GM18951 (cell line): ENCODE measurements around the gene USP9X.
"Not testable (repeated sequence)": the region's sequence is repeated elsewhere in the genome, so short reads cannot be mapped to it uniquely, and the experiment has no call there.

Source experiments
- POLR2A ChIP-seq: IDR thresholded peaks from 4 replicates; pipeline ENCODE4 v1.6.1; 2011; ENCODE audit warnings: mild to moderate bottlenecking; ENCODE audit not compliant: insufficient read length, insufficient read depth; ENCODE audit errors: extremely low read depth
- in situ Hi-C: fragments of 300-500 bp; cut with MboI; formaldehyde crosslinking; loops from one replicate; pipeline ENCODE4 v1.12.0; 2022; ENCODE audit warnings: low sequenced_read_pairs, mixed read lengths, inconsistent platforms; ENCODE audit not compliant: unreplicated experiment

The USP9X gene

GRCh38 chrX:41209853-41210252, 124.6 kb downstream of the USP9X start:
- no peak for TF ChIP-seq POLR2A
- in situ Hi-C loops: no loop called here

GRCh38 chrX:41224605-41225004, 139.4 kb downstream of the USP9X start:
- in situ Hi-C loops: no loop called here
- TF ChIP-seq POLR2A: no peak

GRCh38 chrX:41233988-41234387, 148.7 kb downstream of the USP9X start:
- in situ Hi-C loops: no loop called here
- TF ChIP-seq POLR2A: no peak

GRCh38 chrX:41234471-41234870, 149.2 kb downstream of the USP9X start:
- in situ Hi-C loops: not testable (repeated sequence)

GRCh38 chrX:41234962-41235361, 149.7 kb downstream of the USP9X start:
- TF ChIP-seq POLR2A: no peak
- in situ Hi-C loops: no loop called here

GRCh38 chrX:41236629-41237028, 151.4 kb downstream of the USP9X start:
- in situ Hi-C loops: no loop called here
- no peak for TF ChIP-seq POLR2A

GRCh38 chrX:41240509-41240908, 155.3 kb downstream of the USP9X start:
- in situ Hi-C loops: no loop called here
- TF ChIP-seq POLR2A: no peak

GRCh38 chrX:41241962-41242361, 156.7 kb downstream of the USP9X start:
- TF ChIP-seq POLR2A: no peak
- in situ Hi-C loops: no loop called here

GRCh38 chrX:41245641-41246040, 160.4 kb downstream of the USP9X start:
- in situ Hi-C loops: no loop called here
- no peak for TF ChIP-seq POLR2A

- no peak for TF ChIP-seq POLR2A
- in situ Hi-C loops: no loop called here
These were observed 165.6 kb downstream of the USP9X start for GRCh38 chrX:41250867-41251266.

- in situ Hi-C loops: no loop called here
- no peak for TF ChIP-seq POLR2A
These were observed 172.6 kb downstream of the USP9X start for GRCh38 chrX:41257801-41258200.

- in situ Hi-C loops: no loop called here
- no peak for TF ChIP-seq POLR2A
These were observed 173.0 kb downstream of the USP9X start for GRCh38 chrX:41258226-41258625.

GRCh38 chrX:41258871-41259270, 173.6 kb downstream of the USP9X start:
- no peak for TF ChIP-seq POLR2A
- in situ Hi-C loops: no loop called here

GRCh38 chrX:41259516-41259915, 174.3 kb downstream of the USP9X start:
- in situ Hi-C loops: no loop called here

GRCh38 chrX:41265615-41266014, 180.4 kb downstream of the USP9X start:
- TF ChIP-seq POLR2A: no peak
- in situ Hi-C loops: no loop called here

More at GRCh38 chrX:41259516-41259915, 174.3 kb downstream of the USP9X start:
- TF ChIP-seq POLR2A: no peak
